22Rv1 (cell line): ENCODE data around the gene GPC6.

Experiments
- CTCF ChIP-seq: fragments of 450-650 bp; IDR thresholded peaks from 2 replicates; pipeline ENCODE4 v1.5.1; 2017; ENCODE audit warnings: mild to moderate bottlenecking
- ZFX ChIP-seq: fragments of 450-650 bp; IDR thresholded peaks from 2 replicates; pipeline ENCODE4 v1.6.1; 2017; ENCODE audit warnings: antibody characterized with exemption, borderline replicate concordance

GRCh38 chr13:93515267-93515666 lies 288.7 kb downstream of the GPC6 start:
- TF ChIP-seq CTCF = no peak
- TF ChIP-seq ZFX = no peak
